PC-9 (cell line): ENCODE data around the gene C3. TPM values are rescaled to one million over a fixed set of nuclear protein-coding genes. Genes with fewer than 3 reads are reported as not detected.

Source experiments
- BruUV-seq: library from RNA; stranded (reverse); fragments of 400-500 nt; replicated peaks from 2 replicates; lab custom pipeline; 2021; lab: Mats Ljungman, UMichigan
- CTCF ChIA-PET: fragments of 300-600 bp; sonication (Branson Sonifier 250); formaldehyde crosslinking; loops from one replicate; lab custom pipeline; 2022; ENCODE audit warnings: antibody characterized with exemption; lab: Charles Lee
- POLR2A ChIA-PET: fragments of 300-600 bp; sonication (Branson Sonifier 250); formaldehyde crosslinking; loops from one replicate; lab custom pipeline; 2022; ENCODE audit warnings: antibody characterized with exemption; ENCODE audit not compliant: unreplicated experiment; lab: Charles Lee
- DNase-seq, 2 experiments: peaks; one replicate each; pipeline versions ENCODE4 v3.0.0 to v3.0.0-alpha.2; 2015 to 2022; ENCODE audit warnings: mixed read lengths in 1 of 2
- H2AFZ ChIP-seq: fragments of 200-600 bp; sonication (generic); 2 replicates; pipeline ENCODE4 v1.8.1; 2017; ENCODE audit warnings: antibody characterized with exemption
- H3F3A ChIP-seq: fragments of 200-600 bp; sonication (generic); 2 replicates; pipeline ENCODE4 v1.8.1; 2017; ENCODE audit warnings: antibody characterized with exemption, mild to moderate bottlenecking, low read depth; ENCODE audit not compliant: insufficient read depth
- H3K27ac ChIP-seq: fragments of 200-600 bp; sonication (generic); 2 replicates; pipeline ENCODE4 v1.6.1; 2016; ENCODE audit warnings: mixed run types
- H3K27me3 ChIP-seq: fragments of 200-600 bp; sonication (generic); 2 replicates; pipeline ENCODE4 v1.6.1; 2016; ENCODE audit warnings: low read depth, mixed run types; ENCODE audit not compliant: insufficient read depth
- H3K36me3 ChIP-seq: fragments of 200-600 bp; sonication (generic); 2 replicates; pipeline ENCODE4 v1.6.1; 2016; ENCODE audit warnings: low read depth, mixed run types
- H3K4me1 ChIP-seq: fragments of 200-600 bp; sonication (generic); replicated peaks from 2 replicates; pipeline ENCODE4 v1.6.1; 2016; ENCODE audit warnings: mixed run types; ENCODE audit not compliant: insufficient read depth
- H3K4me2 ChIP-seq: fragments of 200-600 bp; sonication (generic); 2 replicates; pipeline ENCODE4 v1.6.1; 2017; ENCODE audit warnings: mixed run types
- H3K4me3 ChIP-seq: fragments of 200-600 bp; sonication (generic); 2 replicates; pipeline ENCODE4 v1.6.1; 2016; ENCODE audit warnings: mixed run types
- H3K79me2 ChIP-seq: fragments of 200-600 bp; sonication (generic); 2 replicates; pipeline ENCODE4 v1.6.1; 2017; ENCODE audit warnings: low read depth, mixed run types
- H3K9me2 ChIP-seq: fragments of 200-600 bp; sonication (generic); 2 replicates; pipeline ENCODE4 v1.8.1; 2017; ENCODE audit warnings: mild to moderate bottlenecking; ENCODE audit not compliant: insufficient read depth
- H3K9me3 ChIP-seq: fragments of 200-600 bp; sonication (generic); 2 replicates; pipeline ENCODE4 v1.8.1; 2016; ENCODE audit warnings: low read depth; ENCODE audit not compliant: insufficient read depth
- H4K20me1 ChIP-seq: fragments of 200-600 bp; sonication (generic); 2 replicates; pipeline ENCODE4 v1.8.1; 2017; ENCODE audit not compliant: insufficient read depth
- CTCF ChIP-seq: fragments of 200-600 bp; sonication (generic); conservative IDR thresholded peaks from 2 replicates; pipeline ENCODE4 v1.6.1; 2017; ENCODE audit warnings: mixed run types, antibody characterized with exemption, mild to moderate bottlenecking, moderate library complexity
- EZH2 ChIP-seq: fragments of 200-600 bp; sonication (generic); IDR thresholded peaks from 2 replicates; pipeline ENCODE4 v1.8.0; 2017; ENCODE audit warnings: antibody characterized with exemption, low read depth
- intact Hi-C: fragments of 100-400 bp; cut with micrococcal nuclease; formaldehyde crosslinking; loops from one replicate; pipeline ENCODE4 v1.10.0; 2022; ENCODE audit not compliant: unreplicated experiment
- total RNA-seq: library from RNA; stranded (reverse); gene quantifications from 2 replicates; pipeline ENCODE4 v1.2.3, GENCODE V29; 2021

C3 gene
- total RNA-seq, 1 experiment from 2014 or later: 130 TPM

GRCh38 chr19:6767357-6768235, 47.1 kb upstream of the C3 start, which contains the start of gene SH2D3A:
Gene SH2D3A (minus strand): TSS chr19:6767435. CDS start chr19:6763748, 3,687 bp downstream.
- H3K36me3 ChIP-seq: peaks cover 12% of the 10 kb centered on the region
- peak within 1 kb of the TSS; percentile 74 for H3K4me3 ChIP-seq
- ChIA-PET POLR2A (interaction anchor here (0.7 to 1.2 kb wide), 2 partner anchors 33 to 229 kb away, joined by 9 to 15 read pairs; no protein-coding TSS in a partner anchor), CTCF (no interaction called here)
- peak within 1 kb of the TSS; percentile 65; the same call in 1 of the 2 replicates for H2AFZ ChIP-seq
- H3K4me2 ChIP-seq: peak within 1 kb of the TSS; percentile 93
- H3K27me3 ChIP-seq: no peaks in the 10 kb centered on the region
- no peaks in the 10 kb centered on the region for H3K9me3 ChIP-seq
- peaks cover 38% of the 10 kb centered on the region for H3F3A ChIP-seq
- DNase-seq: peak; percentile 81 to 93
- no peak for TF ChIP-seq CTCF
- no peaks in the 10 kb centered on the region for H4K20me1 ChIP-seq
- peaks cover 26% of the 10 kb centered on the region for H3K4me1 ChIP-seq
- no TSS peak for BruUV-seq
- H3K79me2 ChIP-seq: peaks cover 38% of the 10 kb centered on the region
- intact Hi-C loops: loop anchor here (1.0 kb wide), 4 partner anchors 29 to 95 kb away; no protein-coding TSS in a partner anchor
- peak within 1 kb of the TSS; percentile 98 for H3K27ac ChIP-seq
- H3K9me2 ChIP-seq: no peaks in the 10 kb centered on the region

GRCh38 chr19:6767081-6767356, 46.6 kb upstream of the C3 start:
- no TSS peak for BruUV-seq
- ChIA-PET POLR2A (interaction anchor here (1.2 kb wide), 1 partner anchor 33 kb away, joined by 15 read pairs; no protein-coding TSS in a partner anchor), CTCF (no interaction called here)
- no peak for TF ChIP-seq CTCF
- TF ChIP-seq EZH2: no peak
- H3F3A ChIP-seq: peaks cover 43% of the 10 kb centered on the region
- no peaks in the 10 kb centered on the region for H3K9me2 ChIP-seq
- peak overlapping the region; percentile 74 for H3K4me3 ChIP-seq
- DNase-seq: peak in 1 of 2 experiments; percentile 62
- H4K20me1 ChIP-seq: no peaks in the 10 kb centered on the region
- 0 out of 2 replicates have a peak overlapping the region, but pooled peaks have one; percentile 65 for H2AFZ ChIP-seq
- H3K9me3 ChIP-seq: no peaks in the 10 kb centered on the region
- peaks cover 43% of the 10 kb centered on the region for H3K79me2 ChIP-seq
- H3K4me1 ChIP-seq: peaks cover 29% of the 10 kb centered on the region
- peak overlapping the region; percentile 98 for H3K27ac ChIP-seq
- H3K36me3 ChIP-seq: peaks cover 14% of the 10 kb centered on the region
- H3K4me2 ChIP-seq: peak overlapping the region; percentile 93
- no peaks in the 10 kb centered on the region for H3K27me3 ChIP-seq
- intact Hi-C loops: loop anchor here (1.0 kb wide), 4 partner anchors 29 to 95 kb away; no protein-coding TSS in a partner anchor

GRCh38 chr19:6766357-6767080, 46.1 kb upstream of the C3 start:
- H3K27ac ChIP-seq: peak overlapping the region; percentile 98
- peak overlapping the region; percentile 93 for H3K4me2 ChIP-seq
- peak overlapping the region; percentile 74 for H3K4me3 ChIP-seq
- H3K9me2 ChIP-seq: no peaks in the 10 kb centered on the region
- H2AFZ ChIP-seq: no peak overlapping the region
- no peaks in the 10 kb centered on the region for H3K9me3 ChIP-seq
- H3K27me3 ChIP-seq: no peaks in the 10 kb centered on the region
- POLR2A ChIA-PET: no interaction called here
- CTCF ChIA-PET: no interaction called here
- peaks cover 48% of the 10 kb centered on the region for H3K79me2 ChIP-seq
- H3F3A ChIP-seq: peaks cover 48% of the 10 kb centered on the region
- H3K4me1 ChIP-seq: peaks cover 31% of the 10 kb centered on the region
- TSS peak; percentile 95 for BruUV-seq
- intact Hi-C loops: loop anchor here (1.0 kb wide), 5 partner anchors 21 to 96 kb away; no protein-coding TSS in a partner anchor
- H4K20me1 ChIP-seq: no peaks in the 10 kb centered on the region
- no peak for DNase-seq
- TF ChIP-seq EZH2: no peak
- no peak for TF ChIP-seq CTCF
- H3K36me3 ChIP-seq: peaks cover 19% of the 10 kb centered on the region
